HAP-1 (cell line): ENCODE data around the gene IGF1R.

Experiments used
- DNase-seq, 2 experiments: peaks; one replicate each; pipeline ENCODE4 v3.0.0-alpha.2; 2016 to 2020; ENCODE audit warnings: low spot score in 2 of 2
- H3K27me3 ChIP-seq: fragments of 250-450 bp; sonication (Bioruptor Pico); 2 replicates; pipeline ENCODE4 v1.5.1; 2020; ENCODE audit warnings: low read depth, mild to moderate bottlenecking, moderate library complexity
- H3K36me3 ChIP-seq: fragments of 250-450 bp; sonication (Bioruptor Pico); replicated peaks from 2 replicates; pipeline ENCODE4 v1.5.1; 2020; ENCODE audit warnings: mild to moderate bottlenecking
- H3K4me1 ChIP-seq: fragments of 250-450 bp; sonication (Bioruptor Pico); 2 replicates; pipeline ENCODE4 v1.5.1; 2020; ENCODE audit warnings: mild to moderate bottlenecking
- H3K4me3 ChIP-seq: fragments of 250-450 bp; sonication (Bioruptor Pico); 2 replicates; pipeline ENCODE4 v1.5.1; 2020; ENCODE audit warnings: mild to moderate bottlenecking, moderate library complexity
- H3K9me3 ChIP-seq: fragments of 250-450 bp; sonication (Bioruptor Pico); 2 replicates; pipeline ENCODE4 v1.5.1; 2020; ENCODE audit warnings: mild to moderate bottlenecking, moderate library complexity
- in situ Hi-C: fragments of 300-500 bp; cut with MboI; formaldehyde crosslinking; loops from 3 replicates; pipeline ENCODE4 v1.14.3; 2020; ENCODE audit warnings: low sequenced_read_pairs, inconsistent platforms, mixed read lengths

IGF1R gene

GRCh38 chr15:98907927-98908471, 259.7 kb downstream of the IGF1R start:
- in situ Hi-C loops: loop anchor here (25.0 kb wide), 1 partner anchor 304 kb away; no protein-coding TSS in a partner anchor
- no peaks in the 10 kb centered on the region for H3K27me3 ChIP-seq
- no peak for DNase-seq
- H3K4me3 ChIP-seq: no peak overlapping the region
- peaks cover 24% of the 10 kb centered on the region for H3K4me1 ChIP-seq
- no peaks in the 10 kb centered on the region for H3K9me3 ChIP-seq
- peaks cover 2% of the 10 kb centered on the region for H3K36me3 ChIP-seq

GRCh38 chr15:98909968-98910885, 261.9 kb downstream of the IGF1R start:
- in situ Hi-C loops: loop anchor here (25.0 kb wide), 1 partner anchor 302 kb away; no protein-coding TSS in a partner anchor
- Histone ChIP-seq H3K36me3 (peaks cover 21% of the 10 kb centered on the region), H3K9me3 (no peaks in the 10 kb centered on the region), H3K4me1 (peaks cover 16% of the 10 kb centered on the region), H3K4me3 (no peak overlapping the region), H3K27me3 (no peaks in the 10 kb centered on the region)
- no peak for DNase-seq

- Histone ChIP-seq H3K9me3 (no peaks in the 10 kb centered on the region), H3K4me3 (no peak overlapping the region), H3K4me1 (no peaks in the 10 kb centered on the region), H3K27me3 (no peaks in the 10 kb centered on the region), H3K36me3 (peaks cover 32% of the 10 kb centered on the region)
- in situ Hi-C loops: loop anchor here (25.0 kb wide), 1 partner anchor 298 kb away; no protein-coding TSS in a partner anchor
- no peak for DNase-seq
These were observed 266.3 kb downstream of the IGF1R start for GRCh38 chr15:98914626-98915025.

- peaks cover 32% of the 10 kb centered on the region for H3K36me3 ChIP-seq
- H3K9me3 ChIP-seq: no peaks in the 10 kb centered on the region
- H3K4me1 ChIP-seq: no peaks in the 10 kb centered on the region
- in situ Hi-C loops: loop anchor here (25.0 kb wide), 1 partner anchor 295 kb away; no protein-coding TSS in a partner anchor
- H3K27me3 ChIP-seq: no peaks in the 10 kb centered on the region
- no peak for DNase-seq
- no peak overlapping the region for H3K4me3 ChIP-seq
These were observed 268.5 kb downstream of the IGF1R start for GRCh38 chr15:98916826-98917225.

GRCh38 chr15:98917417-98917816, 269.1 kb downstream of the IGF1R start:
- Histone ChIP-seq H3K4me1 (no peaks in the 10 kb centered on the region), H3K27me3 (no peaks in the 10 kb centered on the region), H3K36me3 (peaks cover 38% of the 10 kb centered on the region), H3K9me3 (no peaks in the 10 kb centered on the region), H3K4me3 (no peak overlapping the region)
- no peak for DNase-seq
- in situ Hi-C loops: loop anchor here (25.0 kb wide), 1 partner anchor 295 kb away; no protein-coding TSS in a partner anchor

GRCh38 chr15:98920091-98920880, 271.9 kb downstream of the IGF1R start:
- Histone ChIP-seq H3K4me1 (no peaks in the 10 kb centered on the region), H3K27me3 (no peaks in the 10 kb centered on the region), H3K4me3 (no peak overlapping the region), H3K9me3 (no peaks in the 10 kb centered on the region), H3K36me3 (peaks cover 32% of the 10 kb centered on the region)
- in situ Hi-C loops: loop anchor here (25.0 kb wide), 1 partner anchor 292 kb away; no protein-coding TSS in a partner anchor
- no peak for DNase-seq

- Histone ChIP-seq H3K9me3 (no peaks in the 10 kb centered on the region), H3K4me1 (0 out of 2 replicates have a peak, but pooled peaks cover 2% of the 10 kb centered on the region), H3K36me3 (peaks cover 28% of the 10 kb centered on the region), H3K4me3 (no peak overlapping the region), H3K27me3 (no peaks in the 10 kb centered on the region)
- in situ Hi-C loops: loop anchor here (25.0 kb wide), 1 partner anchor 289 kb away; no protein-coding TSS in a partner anchor
- no peak for DNase-seq
These were observed 274.8 kb downstream of the IGF1R start for GRCh38 chr15:98923171-98923570.

GRCh38 chr15:98923579-98923978, 275.2 kb downstream of the IGF1R start:
- Histone ChIP-seq H3K9me3 (no peaks in the 10 kb centered on the region), H3K27me3 (no peaks in the 10 kb centered on the region), H3K36me3 (peaks cover 28% of the 10 kb centered on the region), H3K4me3 (no peak overlapping the region), H3K4me1 (0 out of 2 replicates have a peak, but pooled peaks cover 2% of the 10 kb centered on the region)
- DNase-seq: no peak
- in situ Hi-C loops: loop anchor here (25.0 kb wide), 1 partner anchor 289 kb away; no protein-coding TSS in a partner anchor

- H3K4me1 ChIP-seq: 0 out of 2 replicates have a peak, but pooled peaks cover 2% of the 10 kb centered on the region
- H3K27me3 ChIP-seq: no peaks in the 10 kb centered on the region
- in situ Hi-C loops: loop anchor here (25.0 kb wide), 1 partner anchor 288 kb away; no protein-coding TSS in a partner anchor
- DNase-seq: no peak
- no peaks in the 10 kb centered on the region for H3K9me3 ChIP-seq
- H3K4me3 ChIP-seq: no peak overlapping the region
- peaks cover 28% of the 10 kb centered on the region for H3K36me3 ChIP-seq
These were observed 276.2 kb downstream of the IGF1R start for GRCh38 chr15:98924401-98925049.

- H3K4me3 ChIP-seq: no peak overlapping the region
- in situ Hi-C loops: no loop called here
- no peak for DNase-seq
- H3K27me3 ChIP-seq: no peaks in the 10 kb centered on the region
- 0 out of 2 replicates have a peak, but pooled peaks cover 2% of the 10 kb centered on the region for H3K4me1 ChIP-seq
- peaks cover 33% of the 10 kb centered on the region for H3K36me3 ChIP-seq
- H3K9me3 ChIP-seq: no peaks in the 10 kb centered on the region
These were observed 277.9 kb downstream of the IGF1R start for GRCh38 chr15:98926236-98926635.

- in situ Hi-C loops: no loop called here
- H3K4me3 ChIP-seq: no peak overlapping the region
- H3K4me1 ChIP-seq: 0 out of 2 replicates have a peak, but pooled peaks cover 2% of the 10 kb centered on the region
- peaks cover 33% of the 10 kb centered on the region for H3K36me3 ChIP-seq
- no peak for DNase-seq
- no peaks in the 10 kb centered on the region for H3K27me3 ChIP-seq
- H3K9me3 ChIP-seq: no peaks in the 10 kb centered on the region
These were observed 278.7 kb downstream of the IGF1R start for GRCh38 chr15:98927022-98927421.

- no peaks in the 10 kb centered on the region for H3K9me3 ChIP-seq
- peaks cover 24% of the 10 kb centered on the region for H3K36me3 ChIP-seq
- no peak for DNase-seq
- no peaks in the 10 kb centered on the region for H3K27me3 ChIP-seq
- no peak overlapping the region for H3K4me3 ChIP-seq
- 0 out of 2 replicates have a peak, but pooled peaks cover 2% of the 10 kb centered on the region for H3K4me1 ChIP-seq
- in situ Hi-C loops: no loop called here
These were observed 279.7 kb downstream of the IGF1R start for GRCh38 chr15:98927996-98928395.

- Histone ChIP-seq H3K9me3 (no peaks in the 10 kb centered on the region), H3K4me1 (0 out of 2 replicates have a peak, but pooled peaks cover 2% of the 10 kb centered on the region), H3K27me3 (no peaks in the 10 kb centered on the region), H3K4me3 (no peak overlapping the region), H3K36me3 (peaks cover 14% of the 10 kb centered on the region)
- DNase-seq: no peak
- in situ Hi-C loops: no loop called here
These were observed 282.2 kb downstream of the IGF1R start for GRCh38 chr15:98930576-98930975.
